NCI-H774 (cell line): ENCODE measurements around the gene DNAI4.
"Not testable (repeated sequence)": the region's sequence is repeated elsewhere in the genome, so short reads cannot be mapped to it uniquely, and the experiment has no call there.

Experiments used
- DNase-seq: peaks from one replicate; lab custom pipeline; 2025; lab: John Stamatoyannopoulos, UW

Gene DNAI4

DNA sequence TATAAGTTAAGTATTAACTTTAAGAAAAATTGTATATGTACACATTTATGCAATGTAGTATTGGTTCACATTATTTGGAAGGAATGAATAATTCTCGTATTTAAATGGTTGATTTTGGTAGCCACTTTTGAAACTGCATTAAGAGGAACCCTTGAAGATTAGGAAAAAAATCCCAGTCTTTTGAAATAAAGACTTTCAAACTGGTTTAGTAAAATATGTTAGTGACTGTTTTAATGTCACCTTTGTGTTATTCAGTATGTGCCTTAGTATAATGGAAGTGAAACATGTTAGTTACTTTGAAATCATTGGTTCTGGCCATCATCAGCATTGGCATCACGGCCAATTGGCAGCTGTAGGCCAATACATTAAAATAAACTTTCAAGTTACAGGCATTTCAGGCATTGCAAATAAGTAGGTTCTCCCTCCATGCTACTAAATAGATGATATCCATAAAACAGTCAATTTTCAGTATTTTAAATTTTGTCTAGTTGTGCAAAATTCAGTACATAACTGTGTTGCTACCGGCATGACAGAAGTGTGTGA is 4.6 kb upstream of the DNAI4 start:
- DNase-seq: no peak

DNA sequence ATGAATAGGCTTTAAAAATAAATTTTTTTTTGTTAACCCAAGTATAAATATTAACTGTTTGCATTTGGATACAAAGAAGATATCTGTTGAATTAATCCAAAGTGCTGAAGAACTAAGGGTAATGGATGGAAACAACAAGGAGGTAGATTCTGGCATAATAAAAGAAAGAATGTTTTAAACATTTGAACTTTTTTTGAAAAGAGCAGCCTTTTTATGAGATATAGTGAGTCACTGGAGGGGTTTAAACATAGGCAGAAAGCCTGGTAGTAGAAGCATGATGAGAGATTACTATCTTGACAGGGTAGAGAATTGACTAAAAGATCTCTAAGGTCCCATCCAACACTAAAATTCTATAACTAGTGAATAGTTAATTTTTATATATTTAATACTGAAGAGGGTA is 2.9 kb upstream of the DNAI4 start:
- no peak for DNase-seq

DNA sequence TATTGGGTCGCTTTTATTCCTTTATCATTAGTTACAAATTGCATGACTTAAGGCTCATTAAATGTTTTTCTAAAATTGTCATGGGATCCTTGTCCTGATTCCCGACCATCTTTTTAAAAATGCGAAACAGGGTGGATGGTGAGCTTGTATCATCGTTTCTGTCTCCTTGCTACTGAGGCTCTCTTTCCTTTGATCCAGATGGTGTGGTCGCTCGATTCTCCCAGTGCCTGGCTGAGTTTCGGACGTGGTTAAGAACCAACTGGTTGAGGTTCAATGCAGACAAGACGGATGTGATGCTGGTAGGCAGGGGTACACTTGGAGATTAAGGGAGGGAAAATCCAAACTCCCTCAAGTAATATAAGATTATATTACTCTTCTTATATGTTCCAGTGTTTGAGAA is 1.3 kb upstream of the DNAI4 start:
- no peak for DNase-seq

DNA sequence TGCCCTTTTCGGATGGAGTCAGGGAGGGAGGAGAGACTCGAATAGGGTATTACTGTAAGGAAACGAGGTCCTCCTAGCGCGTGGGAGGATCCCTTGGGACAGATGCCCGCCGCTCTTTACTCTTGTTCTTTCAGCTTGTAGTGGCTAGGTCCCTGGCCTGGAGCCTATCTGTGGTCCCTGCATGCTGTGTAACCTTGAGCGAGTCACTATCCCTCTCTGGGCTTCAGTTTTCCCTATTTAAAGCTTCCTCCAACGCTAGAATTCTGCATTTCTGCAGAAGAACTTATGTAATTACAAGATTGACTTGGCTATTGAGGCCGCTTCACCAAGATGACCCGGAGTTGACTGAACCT is 878 bp upstream of the DNAI4 start:
- DNase-seq: no peak

DNA sequence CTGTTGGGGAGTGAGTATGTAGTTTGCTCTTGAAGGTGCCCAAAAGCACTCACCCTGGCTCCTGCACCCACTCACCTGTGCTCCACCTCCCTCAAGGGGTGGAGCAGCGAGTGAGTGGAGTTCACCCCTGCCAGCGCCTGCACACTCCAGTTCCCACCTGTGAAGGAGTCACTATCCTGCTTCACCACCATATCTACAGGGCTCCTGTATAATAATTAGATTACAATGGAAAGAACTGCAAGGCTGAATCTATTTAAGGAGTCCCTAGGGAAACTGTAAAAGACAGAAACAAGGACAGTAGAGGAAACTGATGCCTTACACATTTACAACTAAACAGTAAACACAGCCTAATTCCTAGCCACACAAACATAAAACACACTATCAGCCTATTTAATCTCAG is 4.1 kb downstream of the DNAI4 start:
- no peak for DNase-seq

DNA sequence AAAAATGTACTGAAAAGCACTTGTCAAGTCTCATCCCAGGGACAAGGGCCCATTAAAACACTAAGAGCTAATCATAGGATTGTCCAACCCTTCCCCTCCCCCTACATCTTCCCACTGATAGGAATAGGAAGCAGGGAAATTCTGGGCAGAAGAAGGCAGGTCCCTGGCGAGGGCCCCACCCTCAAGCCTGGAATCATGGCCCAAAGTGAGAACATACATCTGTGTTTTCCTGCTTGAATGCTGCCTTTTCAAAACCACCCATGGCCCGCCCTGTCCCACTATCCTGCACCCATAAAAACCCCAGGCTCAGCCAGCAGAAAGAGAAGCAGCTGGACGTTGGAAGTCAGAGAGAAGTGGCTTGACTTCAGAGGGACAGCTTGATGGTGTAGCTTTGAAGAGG is 4.8 kb downstream of the DNAI4 start:
- DNase-seq: no peak

DNA sequence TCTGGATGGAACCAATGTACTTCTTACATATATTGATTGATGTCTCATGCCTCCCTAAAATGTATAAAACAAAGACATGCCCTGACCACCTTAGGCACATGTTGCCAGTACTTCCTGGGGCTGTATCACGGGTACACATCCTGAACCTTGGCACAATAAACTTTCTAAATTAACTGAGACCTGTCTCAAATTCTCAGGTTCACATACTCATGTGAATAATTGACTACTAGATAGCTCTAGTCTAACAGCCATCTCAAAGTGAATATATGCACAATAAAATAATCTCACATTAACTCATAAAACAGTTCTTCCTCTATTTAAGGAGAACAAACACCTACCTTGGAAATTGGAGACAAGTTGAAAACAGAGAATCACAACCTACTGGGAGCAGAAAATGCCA is 5.6 kb downstream of the DNAI4 start:
- DNase-seq: no peak

DNA sequence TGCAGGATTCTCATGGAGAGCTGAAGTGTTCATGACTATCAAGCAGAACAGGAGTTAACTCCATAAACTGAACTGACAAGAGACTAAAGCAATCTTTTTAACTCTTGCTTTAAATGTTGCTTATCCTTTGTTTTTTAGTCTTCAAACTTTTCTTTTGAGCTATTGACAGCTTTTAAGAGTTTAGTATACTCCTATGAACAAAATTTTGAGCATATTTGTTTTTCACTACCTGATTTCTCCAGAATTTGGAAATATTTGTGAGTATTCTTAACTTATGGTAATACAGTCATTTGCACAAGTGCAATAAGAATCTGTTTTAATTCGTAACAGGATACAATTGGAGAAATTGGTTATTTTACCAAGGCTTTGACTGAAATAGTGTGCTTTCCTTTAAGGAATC is 7.2 kb downstream of the DNAI4 start:
- no peak for DNase-seq

DNA sequence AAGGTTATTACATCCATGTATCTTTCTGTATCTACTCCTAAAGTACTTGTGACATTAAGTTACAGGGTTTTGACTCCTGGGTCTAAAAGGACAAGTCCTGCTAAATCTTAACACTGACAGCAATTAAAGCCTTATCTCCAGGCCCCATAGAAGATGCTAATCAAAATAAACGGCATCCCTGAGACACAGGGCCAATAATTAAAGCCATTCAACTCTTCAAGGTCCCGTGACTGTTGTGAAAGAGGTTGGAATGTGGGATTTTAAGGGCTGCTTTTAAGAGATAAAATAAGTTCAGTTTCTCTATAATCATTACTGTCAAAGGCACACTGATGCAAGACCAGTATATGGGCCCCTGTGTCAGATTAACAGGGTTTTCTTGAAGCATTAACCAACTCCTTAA is 8.3 kb downstream of the DNAI4 start:
- no peak for DNase-seq

DNA sequence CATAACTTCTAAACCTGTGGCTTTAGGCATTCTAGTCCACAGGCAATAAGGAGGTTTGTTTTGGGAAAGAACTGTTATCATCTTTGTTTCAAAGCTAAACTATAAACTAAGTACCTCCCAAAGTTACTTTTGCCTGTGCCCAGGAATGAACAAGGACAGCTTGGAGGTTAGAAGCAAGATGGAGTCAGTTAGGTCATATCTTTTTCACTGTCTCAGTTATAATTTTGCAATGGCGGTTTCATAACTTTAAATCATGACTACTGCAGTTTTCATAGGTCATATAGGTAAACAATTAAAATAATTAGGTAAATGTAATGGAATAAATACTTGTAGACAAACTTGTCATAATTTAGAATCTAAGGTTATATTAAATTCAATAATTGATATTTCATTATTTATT is 9.5 kb downstream of the DNAI4 start:
- not testable (repeated sequence) for DNase-seq

DNA sequence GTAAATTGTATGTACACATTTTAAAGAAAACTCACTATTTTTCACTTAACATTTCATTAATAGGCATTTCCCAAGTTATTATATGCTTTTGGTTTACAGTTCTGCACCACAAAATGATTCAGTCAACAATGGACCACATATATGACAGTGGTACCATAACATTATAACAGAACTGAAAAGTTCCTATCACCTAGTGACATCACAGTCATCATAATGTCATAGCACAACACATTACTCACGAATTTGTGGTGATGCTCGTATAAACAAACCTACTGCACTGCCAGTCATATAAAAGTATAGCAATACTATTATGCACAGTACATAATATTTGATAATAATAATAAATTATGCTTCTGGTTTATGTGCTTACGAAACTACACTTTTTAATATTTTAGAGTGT is 30.9 kb downstream of the DNAI4 start:
- no peak for DNase-seq

DNA sequence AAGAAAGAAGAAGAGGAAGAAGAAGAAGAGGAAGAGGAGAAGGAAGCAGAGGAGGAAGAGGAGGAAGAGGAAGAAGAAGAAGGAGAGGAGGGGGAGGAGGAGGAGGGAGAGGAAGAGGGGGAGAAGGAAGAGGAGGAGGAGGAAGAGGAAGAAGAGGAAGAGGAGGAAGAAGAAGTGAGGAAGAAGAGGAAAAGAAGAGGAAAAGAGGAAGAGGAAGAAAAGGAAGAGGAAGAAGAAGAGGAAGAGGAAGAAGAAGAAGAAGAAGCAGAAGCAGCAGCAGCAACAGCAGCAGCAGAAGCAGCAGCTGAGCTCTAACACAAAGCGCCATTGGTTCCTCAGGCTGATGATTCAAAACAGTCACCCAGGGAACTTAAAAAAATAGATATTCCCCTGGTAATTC is 34.0 kb downstream of the DNAI4 start:
- no peak for DNase-seq

DNA sequence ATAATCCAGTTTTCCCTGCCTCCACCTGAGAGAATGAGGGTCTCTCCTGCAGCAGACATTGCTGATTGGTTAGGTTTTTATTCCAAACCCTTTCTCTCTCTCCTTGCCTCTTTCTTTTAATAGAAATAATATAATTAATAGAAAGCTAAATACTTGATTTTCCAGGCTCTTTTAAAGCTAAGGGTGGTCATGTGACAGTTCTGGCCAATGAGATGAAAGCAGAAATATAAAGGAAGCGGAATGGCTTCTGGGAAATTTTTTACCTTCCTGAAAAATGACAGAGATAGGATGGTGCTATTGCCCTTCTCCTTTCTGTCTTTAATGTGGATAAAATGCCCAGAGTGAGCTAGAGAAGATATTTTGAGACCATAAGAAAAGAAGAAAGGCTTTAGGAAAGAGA is 35.6 kb downstream of the DNAI4 start:
- no peak for DNase-seq

DNA sequence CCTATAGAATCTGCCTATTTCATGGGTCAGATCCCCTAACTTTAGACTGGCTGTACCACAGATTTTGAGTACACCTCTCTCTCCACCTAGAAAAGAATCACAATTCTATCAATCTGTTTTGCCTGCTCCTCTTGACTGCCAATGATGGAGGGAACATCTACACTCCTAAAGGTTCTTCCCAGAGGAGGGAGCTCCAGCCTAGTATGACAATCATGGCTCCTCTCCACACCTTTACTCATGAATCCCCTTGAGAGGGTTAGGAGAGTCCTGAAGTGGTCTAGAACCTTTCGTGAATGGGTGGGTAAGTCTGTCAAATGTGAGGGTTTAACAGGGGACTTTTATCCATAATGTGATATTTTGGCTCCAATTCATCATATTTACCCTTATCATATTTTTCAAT is 48.0 kb downstream of the DNAI4 start:
- DNase-seq: no peak

DNA sequence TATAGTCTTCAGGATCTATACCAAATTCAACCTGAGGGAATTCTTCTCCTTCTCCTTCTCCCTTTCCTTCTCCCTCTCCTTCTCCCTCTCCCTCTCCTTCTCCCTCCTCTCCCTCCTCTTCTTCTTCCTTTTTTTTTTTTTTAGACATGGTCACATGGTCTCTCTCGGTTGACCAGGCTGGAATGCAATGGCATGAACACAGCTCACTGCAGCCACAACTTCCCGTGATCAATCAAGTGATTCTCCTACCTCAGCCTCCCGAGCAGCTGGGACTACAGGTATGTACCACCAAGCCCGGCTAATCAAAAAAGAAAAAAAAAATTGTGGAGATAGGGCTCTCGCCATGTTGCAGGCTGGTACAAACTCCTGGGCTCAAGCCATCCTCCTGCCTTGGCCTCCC is 51.5 kb downstream of the DNAI4 start:
- no peak for DNase-seq

DNA sequence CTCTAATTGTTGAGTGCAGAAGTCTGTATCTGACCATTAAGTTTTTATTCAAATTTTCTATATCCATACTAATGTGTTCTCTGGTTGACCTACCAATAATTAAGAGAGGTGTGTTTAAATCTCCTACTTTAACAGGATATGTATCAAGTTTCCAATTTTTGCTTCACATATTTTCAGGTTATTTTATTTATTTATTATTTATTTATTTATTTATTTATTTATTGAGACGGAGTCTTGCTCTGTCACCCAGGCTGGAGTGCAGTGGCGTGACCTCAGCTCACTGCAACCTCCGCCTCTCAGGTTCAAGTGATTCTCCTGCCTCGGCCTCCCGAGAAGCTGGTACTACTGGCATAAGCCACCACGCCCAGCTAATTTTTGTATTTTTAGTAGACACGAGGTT is 52.6 kb downstream of the DNAI4 start:
- not testable (repeated sequence) for DNase-seq

DNA sequence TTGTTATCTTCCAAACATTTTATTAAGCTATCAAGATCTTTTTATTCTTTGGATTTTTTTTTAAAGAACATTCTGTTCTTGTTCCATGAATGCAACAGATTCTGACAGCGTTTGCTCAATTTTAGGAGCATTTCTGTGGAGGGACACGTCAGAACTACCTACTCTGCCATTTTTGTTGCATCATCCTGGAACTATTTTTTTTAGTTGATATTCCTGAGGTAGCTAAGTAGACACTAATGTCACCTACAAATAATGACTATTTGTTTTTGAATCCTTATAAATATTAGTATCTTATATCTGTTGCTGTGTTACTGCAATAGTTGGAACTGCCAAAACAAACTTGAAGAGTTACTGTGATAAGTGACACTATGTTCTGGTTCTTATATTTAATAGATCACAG is 57.2 kb downstream of the DNAI4 start:
- DNase-seq: no peak

DNA sequence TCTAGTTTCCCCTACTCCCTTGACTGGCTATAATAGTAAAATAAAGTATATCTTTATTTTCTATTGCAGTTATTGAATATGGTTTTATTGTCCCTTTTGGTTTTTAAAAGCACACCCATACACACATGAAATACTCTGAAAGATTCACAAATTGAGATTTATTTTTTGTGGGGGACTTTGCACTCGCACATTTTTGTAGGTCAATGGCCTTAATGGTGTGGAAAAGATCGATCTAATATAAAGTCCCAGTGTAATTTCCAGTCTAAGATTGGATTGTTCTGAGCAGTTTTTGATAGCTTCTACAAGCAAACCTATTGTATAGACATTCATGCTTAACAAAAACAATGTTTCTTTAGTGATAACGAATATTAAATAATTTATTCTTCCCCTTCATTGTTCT is 64.1 kb downstream of the DNAI4 start:
- no peak for DNase-seq

DNA sequence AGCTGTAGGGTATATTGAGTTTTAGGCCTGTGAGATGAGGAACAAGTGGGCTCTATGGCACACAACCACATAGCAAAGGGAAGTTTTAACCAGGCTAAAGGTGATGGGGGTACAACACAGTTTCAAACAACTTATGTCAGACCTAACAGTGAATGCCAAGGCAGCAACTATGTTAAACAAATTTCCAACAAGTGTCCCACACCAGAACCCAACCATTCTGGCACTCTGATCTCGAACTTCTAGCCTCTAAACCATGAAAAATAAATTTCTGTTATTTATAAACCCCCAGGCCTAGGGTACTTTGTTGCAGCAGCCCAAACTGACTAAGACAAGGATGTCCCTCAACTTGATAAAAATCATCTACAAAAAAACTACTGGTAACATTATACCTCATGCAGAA is 71.3 kb downstream of the DNAI4 start:
- no peak for DNase-seq

DNA sequence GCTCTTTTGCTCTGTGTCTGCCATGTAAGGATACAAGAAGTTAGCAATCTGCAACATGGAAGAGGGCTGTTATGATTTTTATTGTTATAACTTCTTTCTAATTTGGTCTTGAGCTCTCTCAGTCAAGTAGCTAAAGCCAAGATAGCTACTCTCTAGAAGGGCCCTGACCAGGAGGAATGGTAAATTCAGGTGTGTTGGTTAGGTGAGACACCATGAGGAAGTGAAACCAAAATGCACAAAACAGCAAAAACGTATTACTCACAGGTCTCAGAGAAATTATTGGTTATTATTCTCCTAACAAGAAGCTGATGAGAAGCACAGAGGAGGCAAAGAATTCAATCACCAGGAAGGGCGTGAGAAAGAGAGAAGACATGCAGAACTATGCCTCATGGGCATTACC is 71.8 kb downstream of the DNAI4 start:
- DNase-seq: no peak

DNA sequence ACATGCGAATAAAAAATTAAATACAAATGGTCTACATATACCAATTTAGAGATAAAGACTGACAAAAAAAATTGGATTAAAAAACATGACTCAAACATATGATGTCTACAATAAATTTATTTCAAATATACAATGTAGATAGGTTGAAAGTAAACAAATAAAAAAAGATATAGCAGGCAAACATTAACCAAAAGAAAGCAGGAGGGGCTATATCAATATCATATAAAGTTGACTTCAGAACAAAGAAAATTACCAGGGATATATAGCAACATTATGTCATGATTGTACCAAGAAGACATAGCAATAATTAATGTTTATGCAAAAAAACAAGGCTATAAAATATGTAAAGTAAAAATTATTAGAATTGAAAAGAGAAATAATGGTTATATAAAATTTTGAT is 73.7 kb downstream of the DNAI4 start:
- no peak for DNase-seq

DNA sequence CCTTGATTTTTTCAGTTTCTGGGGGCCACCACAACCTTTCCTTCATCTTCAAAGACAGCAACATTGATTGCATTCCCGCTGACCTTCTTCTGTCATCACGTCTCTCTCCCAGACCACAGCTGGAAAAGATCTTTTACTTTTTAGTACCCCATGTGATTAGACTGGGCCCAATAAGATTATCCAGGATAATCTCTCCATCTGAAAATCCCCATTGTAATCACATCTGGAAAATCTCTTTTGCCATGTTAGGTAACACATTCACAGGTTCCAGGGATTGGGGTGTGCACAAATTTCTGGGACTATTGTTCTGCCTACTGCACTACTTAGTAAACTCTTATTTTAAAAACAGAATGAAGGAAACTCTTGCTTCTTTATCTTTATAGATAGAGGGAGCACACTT is 76.5 kb downstream of the DNAI4 start:
- no peak for DNase-seq

DNA sequence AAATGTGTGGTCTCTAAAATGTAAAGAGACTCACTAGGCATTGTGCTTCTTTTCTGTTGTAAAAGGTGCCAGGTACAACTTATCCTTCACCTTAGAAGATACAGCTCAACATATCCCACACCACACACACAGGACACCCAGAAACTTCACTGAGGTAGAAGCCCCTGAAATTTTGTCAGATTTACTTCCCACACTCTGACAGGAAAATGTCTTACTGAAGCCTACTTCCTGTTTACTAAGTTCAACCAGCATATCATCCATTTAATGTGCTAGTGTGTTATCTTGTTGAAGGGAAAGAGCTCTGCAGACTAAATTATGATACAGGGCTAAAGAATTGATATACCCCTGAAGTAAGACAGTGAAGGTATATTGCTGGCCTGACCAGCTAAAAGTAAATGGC is 83.7 kb downstream of the DNAI4 start:
- no peak for DNase-seq

DNA sequence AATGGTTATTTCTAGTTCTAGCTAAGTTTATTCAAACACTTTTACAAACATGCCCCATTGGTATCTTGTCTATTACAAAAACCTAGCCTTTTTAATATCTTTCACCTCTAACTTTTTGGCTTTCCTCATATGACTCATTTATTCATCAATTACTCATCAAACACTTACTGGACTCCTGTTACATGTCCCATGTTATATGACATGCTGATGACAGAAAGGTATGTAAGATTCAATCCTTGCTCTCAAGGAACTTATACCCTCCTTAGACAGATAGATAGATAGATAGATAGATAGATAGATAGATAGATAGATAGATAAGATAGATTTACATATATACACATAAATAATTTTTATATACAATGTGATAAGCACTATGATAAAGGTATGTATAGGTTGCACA is 89.7 kb downstream of the DNAI4 start:
- no peak for DNase-seq

DNA sequence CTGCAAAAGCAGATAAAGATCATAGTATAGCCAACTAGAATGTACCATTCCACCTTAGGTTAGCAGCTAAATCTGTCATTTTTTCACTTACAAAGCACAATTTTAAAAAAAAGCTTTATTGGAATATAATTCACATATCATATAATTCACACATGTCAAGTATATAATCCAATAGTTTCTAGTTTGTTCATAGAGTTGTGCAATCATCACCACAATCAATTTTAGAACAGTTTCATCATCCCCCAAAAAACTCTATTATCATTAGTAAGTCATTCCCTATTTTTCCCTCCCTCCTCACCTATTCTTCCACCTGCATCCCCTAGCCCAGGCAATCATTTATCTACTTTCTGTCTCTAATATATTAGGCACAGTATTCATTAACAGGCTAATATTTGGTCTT is 91.5 kb downstream of the DNAI4 start:
- no peak for DNase-seq
